K562 (cell line): ENCODE results near the gene ZFPM1. TPM values are rescaled to one million over a fixed set of nuclear protein-coding genes. Genes with fewer than 3 reads are reported as not detected.
A peak's percentile ranks its signal among the peaks of the same experiment; 100 is the strongest.

Experiments used
- ATAC-seq: fragments of 200-7000 bp; cut with Tn5 transposase; 3 replicates; pipeline ENCODE4 v1.9.1; 2020; ENCODE audit warnings: moderate library complexity
- BruUV-seq: library from RNA; stranded (reverse); fragments of 400-500 nt; replicated peaks from 2 replicates; lab custom pipeline; 2021; lab: Mats Ljungman, UMichigan
- CTCF ChIA-PET: fragments of 300-600 bp; formaldehyde crosslinking; extraction: SDS; loops from one replicate; lab custom pipeline; 2021; ENCODE audit warnings: low intra/inter-chr PET ratio; lab: Yijun Ruan, JAX
- POLR2A ChIA-PET: fragments of 300-600, 350-650 bp; sonication (Branson Sonifier 250); formaldehyde crosslinking; extraction: SDS; loops from one replicate; lab custom pipeline; 2021; ENCODE audit warnings: antibody characterized with exemption, inconsistent platforms; lab: Yijun Ruan, JAX
- DNase-seq, 4 experiments: peaks; one replicate each; pipeline versions ENCODE4 v3.0.0 to v3.0.0-alpha.2; 2011 to 2018; ENCODE audit warnings: low spot score in 3 of 4, mixed read lengths in 3 of 4; ENCODE audit errors: extremely low read depth in 1 of 4
- FAIRE-seq: peaks from 2 replicates; lab custom pipeline; 2011; peaks lifted over from hg19 to GRCh38; lab: Jason Lieb, UNC
- H2AFZ ChIP-seq: 2 replicates; pipeline ENCODE4 v1.6.0; 2011; ENCODE audit warnings: low read depth, low read length, control low read depth, inconsistent platforms
- H3K27ac ChIP-seq: fragments of 200-600 bp; 3 replicates; pipeline ENCODE4 v1.8.0; 2011; ENCODE audit warnings: low read depth, mild to moderate bottlenecking, control low read depth, inconsistent platforms, low read length, moderate library complexity, mixed read lengths; ENCODE audit errors: extremely low read depth
- H3K27me3 ChIP-seq, 2 experiments: fragments of 300-600 bp in 1 of 2; 2 replicates in 1 of 2; 3 replicates in 1 of 2; pipeline versions ENCODE4 v1.6.0 to v1.8.0; 2011; ENCODE audit warnings: inconsistent platforms in 2 of 2, low read length in 2 of 2, mild to moderate bottlenecking in 1 of 2, mixed read lengths in 1 of 2, moderate library complexity in 1 of 2; ENCODE audit not compliant: control insufficient read depth in 2 of 2, insufficient read depth in 2 of 2
- H3K36me3 ChIP-seq: fragments of 300-600 bp; 3 replicates; pipeline ENCODE4 v1.8.0; 2011; ENCODE audit warnings: mild to moderate bottlenecking, low read length, inconsistent platforms; ENCODE audit not compliant: control insufficient read depth, insufficient read depth
- H3K4me1 ChIP-seq, 2 experiments: fragments of 200-600 bp in 1 of 2; replicated peaks in 1 of 2; 2 replicates in 1 of 2; 3 replicates in 1 of 2; pipeline versions ENCODE4 v1.5.1 to v1.8.0; 2011; ENCODE audit warnings: inconsistent platforms in 2 of 2, low read length in 2 of 2, mild to moderate bottlenecking in 1 of 2, mixed read lengths in 1 of 2, moderate library complexity in 1 of 2; ENCODE audit not compliant: control insufficient read depth in 2 of 2, insufficient read depth in 2 of 2
- H3K4me2 ChIP-seq: 2 replicates; pipeline ENCODE4 v1.6.1; 2011; ENCODE audit warnings: low read length, control low read depth, inconsistent platforms, mixed read lengths; ENCODE audit not compliant: insufficient read depth
- H3K4me3 ChIP-seq: fragments of 200-600 bp; sonication (generic), shearing (Covaris generic); 2 replicates; pipeline ENCODE4 v1.5.1; 2016; ENCODE audit warnings: control low read depth, inconsistent platforms
- H3K79me2 ChIP-seq: fragments of 200-600 bp; 3 replicates; pipeline ENCODE4 v1.8.0; 2011; ENCODE audit warnings: low read length, inconsistent platforms; ENCODE audit not compliant: control insufficient read depth, insufficient read depth
- H3K9ac ChIP-seq, 2 experiments: 2 replicates each; pipeline versions ENCODE4 v1.6.0 to v1.6.1; 2011; ENCODE audit warnings: low read depth in 2 of 2, low read length in 2 of 2, control low read depth in 1 of 2, inconsistent platforms in 1 of 2, mild to moderate bottlenecking in 1 of 2, mixed read lengths in 1 of 2; ENCODE audit not compliant: insufficient read depth in 1 of 2
- H3K9me1 ChIP-seq: one replicate; pipeline ENCODE4 v1.6.0; 2011; ENCODE audit warnings: inconsistent platforms, mild to moderate bottlenecking, low read length, moderate library complexity; ENCODE audit not compliant: control insufficient read depth, insufficient read depth
- H3K9me3 ChIP-seq: replicated peaks from 2 replicates; pipeline ENCODE4 v1.5.1; 2011; ENCODE audit warnings: low read depth, low read length, inconsistent platforms; ENCODE audit not compliant: control insufficient read depth, insufficient read depth
- H4K20me1 ChIP-seq: replicated peaks from 2 replicates; pipeline ENCODE4 v1.6.1; 2011; ENCODE audit warnings: low read length, inconsistent platforms, mixed read lengths; ENCODE audit not compliant: control insufficient read depth, insufficient read depth
- MLLT1 ChIP-seq, 2 experiments: fragments of 450-650 bp; IDR thresholded peaks; 2 replicates each; pipeline ENCODE4 v1.6.1; 2016
- POLR2A ChIP-seq: fragments of 450-650 bp; conservative IDR thresholded peaks from 2 replicates; pipeline ENCODE4 v1.6.1; 2016
- PREB ChIP-seq: sonication (generic); formaldehyde crosslinking; IDR thresholded peaks from 2 replicates; pipeline ENCODE4 v1.8.1; 2023; ENCODE audit warnings: mild to moderate bottlenecking, missing genetic modification reagents
- RFX1 ChIP-seq: fragments of 450-650 bp; IDR thresholded peaks from 2 replicates; pipeline ENCODE4 v1.6.1; 2016; ENCODE audit warnings: mild to moderate bottlenecking, moderate library complexity
- SLC30A9 ChIP-seq: fragments of 250-450 bp; sonication (Bioruptor Pico); IDR thresholded peaks from 2 replicates; pipeline ENCODE4 v1.8.0; 2022; ENCODE audit warnings: mild to moderate bottlenecking, moderate library complexity
- TSHZ1 ChIP-seq: fragments of 250-450 bp; sonication (Bioruptor Pico); IDR thresholded peaks from 2 replicates; pipeline ENCODE4 v1.4.0; 2020; ENCODE audit warnings: mild to moderate bottlenecking, moderate library complexity
- ZNF407 ChIP-seq: fragments of 450-650 bp; IDR thresholded peaks from 2 replicates; pipeline ENCODE4 v1.6.1; 2016; ENCODE audit warnings: low read depth
- WGBS: fragments of 100-300 bp; shearing (Covaris generic); methylation state at CpG from one replicate; pipeline ENCODE4 v1.1.6; 2016; ENCODE audit warnings: low coverage, mixed read lengths; ENCODE audit not compliant: insufficient coverage; ENCODE audit errors: missing lambda C conversion rate; 5-methylcytosine and 5-hydroxymethylcytosine counted together
- in situ Hi-C: fragments of 300-500 bp; cut with MboI; formaldehyde crosslinking; loops from 4 replicates; pipeline ENCODE4 v1.15.0; 2018; ENCODE audit warnings: inconsistent platforms, mixed read lengths
- intact Hi-C: fragments of 100-400 bp; cut with micrococcal nuclease; formaldehyde crosslinking; loops from 2 replicates; pipeline ENCODE4 v1.14.2; 2022
- polyA plus RNA-seq, 8 experiments: library from polyadenylated mRNA; depleted of rRNA in 4 of 8; stranded (reverse) in 5 of 8; unstranded in 3 of 8; fragments of >200 nt; fragmentation: Nextera tagmentation in 2 of 8; fragmentation: Illumina TruSeq in 1 of 8; extraction: Ambion mirVana in 2 of 8; extraction: Trizol in 1 of 8; gene quantifications; 2 replicates each; pipeline versions ENCODE4 v1.2.1 to v1.2.3, GENCODE V29; 2011 to 2014; ENCODE audit warnings: inconsistent platforms in 1 of 8, missing spikeins in 1 of 8
- total RNA-seq, 7 experiments: library from RNA; depleted of rRNA in 6 of 7; stranded (reverse); fragments of >200 nt in 6 of 7; fragmentation: Illumina TruSeq in 2 of 7; extraction: Trizol in 2 of 7; gene quantifications; 2 replicates each; pipeline versions ENCODE4 v1.2.1 to v1.2.3, GENCODE V29; 2011 to 2021; ENCODE audit warnings: low replicate concordance in 1 of 7

The ZFPM1 gene
- total and polyA plus RNA-seq, 9 of the 15 experiments (the other 6 are each of a cell fraction or from before 2014, with no cell fraction given), result 0.03 to 35.9 (median 1.4) TPM

GRCh38 chr16:88418869-88419268, 34.2 kb upstream of the ZFPM1 start:
- BruUV-seq, result no TSS peak
- in situ Hi-C loops, result no loop called here
- DNase-seq (no peak), ATAC-seq (no peak), FAIRE-seq (no peak)
- Histone ChIP-seq H3K4me1 (peaks cover 3 to 41% of the 10 kb centered on the region in 2 experiments; a peak in 3 of 5 replicates), H3K79me2 (no peaks in the 10 kb centered on the region), H3K27ac (no peak overlapping the region), H3K27me3 (peaks cover 0 to 45% of the 10 kb centered on the region in 2 experiments; a peak in 2 of 5 replicates), H2AFZ (no peak overlapping the region), H3K9ac (peak overlapping the region in 1 of 2 experiments; percentile 14; a peak in 1 of 4 replicates), H3K9me1 (no peaks in the 10 kb centered on the region), H4K20me1 (peaks cover 12% of the 10 kb centered on the region), H3K9me3 (no peaks in the 10 kb centered on the region), H3K36me3 (no peaks in the 10 kb centered on the region), H3K4me2 (no peak overlapping the region), H3K4me3 (no peak overlapping the region)
- ChIA-PET POLR2A (interaction anchor here (1.1 to 1.2 kb wide), 2 partner anchors 11 to 14 kb away, joined by 3 to 4 read pairs; no protein-coding TSS in a partner anchor), CTCF (no interaction called here)
- intact Hi-C loops, result no loop called here
- 8% methylated on average over 17 of the region's 18 CpGs for WGBS
- TF ChIP-seq TSHZ1 (CRISPR knock-in tag) (no peak), ZNF407 (no peak), PREB (CRISPR knock-in tag) (no peak), SLC30A9 (CRISPR knock-in tag) (no peak), RFX1 (no peak), MLLT1 (IDR thresholded peaks at IDR 0.05) (no peak), POLR2A (no peak)
